T-helper 2 cell treated with Interferon-gamma antibody and Interleukin-4, amounts not matched to agents 5 μg/mL and 100 μg/mL, for 36 hours (primary cell): ENCODE results near the gene SULF2.

Source experiments
- DNase-seq: peaks from one replicate; pipeline ENCODE4 v3.0.0; 2021; ENCODE audit warnings: low spot score
- H3K27ac Mint-ChIP-seq: one replicate; pipeline ENCODE4 v1.8.0; 2021; ENCODE audit warnings: mild to moderate bottlenecking, mixed read lengths
- H3K27me3 Mint-ChIP-seq: one replicate; pipeline ENCODE4 v1.8.0; 2021; ENCODE audit warnings: low read depth, mixed read lengths
- H3K36me3 Mint-ChIP-seq: one replicate; pipeline ENCODE4 v1.8.0; 2021; ENCODE audit warnings: low read depth, mixed read lengths
- H3K4me1 Mint-ChIP-seq: one replicate; pipeline ENCODE4 v1.8.0; 2021; ENCODE audit warnings: low read depth, mixed read lengths
- H3K4me3 Mint-ChIP-seq: one replicate; pipeline ENCODE4 v1.8.0; 2022; ENCODE audit warnings: mild to moderate bottlenecking, moderate library complexity, mixed read lengths
- H3K9me3 Mint-ChIP-seq: one replicate; pipeline ENCODE4 v1.8.0; 2021; ENCODE audit warnings: mixed read lengths

The SULF2 gene

DNA sequence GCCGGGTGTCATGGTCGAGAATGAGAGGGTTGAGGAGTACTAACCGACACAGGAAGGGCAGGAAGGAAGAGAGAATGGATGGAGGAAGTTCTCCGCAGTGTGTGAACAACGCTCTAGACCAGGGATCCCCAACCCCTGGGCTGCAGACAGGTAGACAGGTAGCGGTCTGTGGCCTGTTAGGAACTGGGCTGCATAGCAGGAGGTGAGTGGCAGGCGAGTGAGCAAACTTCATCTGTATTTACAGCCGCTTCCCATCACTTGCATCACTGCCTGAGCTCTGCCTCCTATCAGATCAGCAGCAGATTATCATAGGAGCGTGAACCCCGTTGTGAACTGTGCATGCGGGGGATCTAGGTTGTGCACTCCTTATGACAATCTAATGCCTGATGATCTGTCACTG lies 62.0 kb downstream of the SULF2 start:
- Mint-ChIP-seq H3K27ac (no peak overlapping the region), H3K27me3 (no peaks in the 10 kb centered on the region), H3K4me3 (no peak overlapping the region), H3K4me1 (peaks cover 37% of the 10 kb centered on the region), H3K36me3 (peaks cover 6% of the 10 kb centered on the region), H3K9me3 (no peaks in the 10 kb centered on the region)
- DNase-seq: no peak

DNA sequence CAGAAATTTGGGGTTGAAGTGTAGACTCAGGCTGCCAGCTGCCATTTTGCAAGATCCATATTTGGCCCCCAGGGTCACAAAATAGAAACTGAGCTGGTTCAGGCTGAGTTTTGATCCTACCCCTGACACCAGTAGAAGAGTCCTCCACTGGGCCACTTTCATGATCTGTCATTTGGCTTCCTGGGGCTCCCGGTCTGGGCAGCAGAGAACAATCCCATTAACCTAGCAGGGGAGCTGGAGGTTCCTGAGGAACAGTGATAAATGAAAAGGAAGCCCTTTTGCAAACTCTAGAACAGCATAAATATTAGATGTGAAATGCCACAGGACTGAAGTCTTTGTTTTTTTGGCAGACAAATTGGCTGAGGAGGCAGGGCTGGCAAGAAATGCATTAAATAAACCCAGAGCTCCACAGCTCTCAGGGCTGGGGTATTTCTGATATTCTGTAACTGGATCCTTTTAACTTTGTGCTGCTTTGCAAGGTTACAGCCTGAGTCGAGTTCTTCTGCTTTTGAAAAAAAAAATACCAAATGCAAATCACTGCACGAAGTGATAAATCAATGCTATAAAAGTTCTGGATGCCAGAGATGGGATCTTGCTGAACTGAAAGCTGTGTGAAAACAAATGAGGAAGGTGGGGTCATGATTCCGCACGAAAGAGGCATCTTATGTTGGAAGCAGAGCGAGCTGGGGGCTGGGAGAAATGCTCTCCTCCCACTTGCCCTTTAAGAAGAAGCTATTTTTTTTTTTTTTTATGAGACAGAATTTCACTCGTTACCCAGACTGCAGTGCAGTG lies 64.4 kb downstream of the SULF2 start:
- H3K27ac Mint-ChIP-seq: no peak overlapping the region

DNA sequence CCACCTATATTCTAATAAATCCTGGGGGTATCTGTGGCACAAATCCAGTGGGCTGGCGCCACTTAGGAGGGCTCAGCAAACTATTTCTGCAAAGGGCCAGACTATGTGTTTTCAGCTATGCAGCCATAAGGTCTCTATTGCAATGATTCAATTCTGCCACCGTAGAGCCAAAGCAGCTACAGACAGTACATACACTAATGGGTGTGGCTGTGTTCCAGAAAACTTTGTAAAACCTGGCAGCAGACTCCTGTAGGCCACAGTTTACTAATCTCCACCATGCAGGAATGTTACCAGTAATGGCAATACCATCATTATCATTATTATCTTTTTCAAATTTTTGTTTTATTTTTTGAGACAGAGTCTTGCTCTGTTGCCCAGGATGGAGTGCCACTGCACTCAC lies 65.7 kb downstream of the SULF2 start:
- Mint-ChIP-seq H3K36me3 (no peaks in the 10 kb centered on the region), H3K27ac (no peak overlapping the region), H3K27me3 (peaks cover 3% of the 10 kb centered on the region), H3K4me1 (peaks cover 5% of the 10 kb centered on the region), H3K4me3 (no peak overlapping the region), H3K9me3 (no peaks in the 10 kb centered on the region)
- DNase-seq: no peak

More for the DNA sequence above, 64.4 kb downstream of the SULF2 start:
- Mint-ChIP-seq H3K27me3 (no peaks in the 10 kb centered on the region), H3K9me3 (no peaks in the 10 kb centered on the region), H3K4me1 (peaks cover 14% of the 10 kb centered on the region), H3K36me3 (no peaks in the 10 kb centered on the region), H3K4me3 (no peak overlapping the region)
- no peak for DNase-seq

DNA sequence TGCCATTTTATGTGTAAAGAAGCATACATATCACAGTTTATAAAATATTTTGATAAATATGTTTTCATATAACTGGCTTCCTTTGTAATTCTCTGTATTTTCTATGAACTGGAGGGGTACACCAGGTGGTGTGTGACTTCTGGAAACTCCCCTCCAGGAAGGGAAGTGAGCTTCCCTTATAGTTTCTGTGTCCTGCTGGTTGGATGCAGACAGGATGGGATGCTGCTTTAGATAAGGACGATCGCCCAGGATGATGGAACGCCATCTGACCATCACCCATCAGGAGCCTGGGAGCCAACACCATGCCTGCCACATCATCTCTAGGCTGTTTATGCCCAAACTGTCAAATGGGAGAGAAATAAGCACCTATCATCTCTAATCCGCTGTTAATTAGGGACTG lies 66.1 kb downstream of the SULF2 start:
- H3K4me3 Mint-ChIP-seq: no peak overlapping the region
- peaks cover 3% of the 10 kb centered on the region for H3K4me1 Mint-ChIP-seq
- H3K27me3 Mint-ChIP-seq: peaks cover 3% of the 10 kb centered on the region
- H3K36me3 Mint-ChIP-seq: no peaks in the 10 kb centered on the region
- no peaks in the 10 kb centered on the region for H3K9me3 Mint-ChIP-seq
- no peak overlapping the region for H3K27ac Mint-ChIP-seq
- DNase-seq: no peak

DNA sequence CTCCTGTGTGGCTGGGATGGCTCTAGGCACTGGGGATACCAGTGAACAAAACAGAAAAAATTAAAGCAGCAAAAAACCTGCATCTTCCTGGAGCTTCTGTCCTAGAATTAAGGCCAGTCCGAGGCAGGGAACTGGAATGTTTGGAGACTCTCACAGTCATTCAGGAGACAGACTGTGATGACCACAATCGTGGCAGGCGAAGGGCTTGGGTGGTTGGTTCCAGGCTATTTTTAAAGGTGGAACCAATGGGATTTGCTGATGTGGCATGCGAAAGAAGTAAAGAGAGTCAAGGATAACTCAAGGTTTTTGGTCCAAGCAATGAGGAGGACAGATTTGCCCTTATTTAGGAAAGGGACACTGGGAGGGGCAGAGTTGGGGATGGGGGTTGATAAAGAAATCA lies 66.9 kb downstream of the SULF2 start:
- H3K27ac Mint-ChIP-seq: no peak overlapping the region

DNA sequence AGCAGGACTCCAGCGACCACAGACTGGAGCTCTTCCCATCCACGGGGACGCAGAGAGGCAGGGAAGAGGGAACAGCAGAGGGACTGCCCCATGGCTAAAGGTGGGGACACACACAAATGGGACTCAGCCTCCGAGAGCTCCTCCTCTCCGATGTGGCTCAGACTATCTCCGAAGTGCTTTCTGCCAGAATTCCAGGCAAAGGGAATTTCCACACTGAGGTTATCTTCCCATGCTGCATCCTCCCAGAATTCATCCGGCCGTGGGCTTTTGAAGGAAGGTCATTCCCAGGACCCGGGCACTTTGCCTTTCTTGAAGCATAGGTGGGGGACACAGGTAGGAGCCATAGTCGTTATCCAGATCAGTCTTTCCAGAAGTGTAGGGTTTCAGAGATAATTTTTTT lies 67.9 kb downstream of the SULF2 start:
- Mint-ChIP-seq H3K4me3 (no peak overlapping the region), H3K27me3 (peaks cover 3% of the 10 kb centered on the region), H3K4me1 (no peaks in the 10 kb centered on the region), H3K36me3 (no peaks in the 10 kb centered on the region), H3K27ac (no peak overlapping the region), H3K9me3 (no peaks in the 10 kb centered on the region)
- DNase-seq: no peak

More for the DNA sequence above, 66.9 kb downstream of the SULF2 start:
- Mint-ChIP-seq H3K36me3 (no peaks in the 10 kb centered on the region), H3K9me3 (no peaks in the 10 kb centered on the region), H3K4me1 (peaks cover 3% of the 10 kb centered on the region), H3K4me3 (no peak overlapping the region), H3K27me3 (peaks cover 3% of the 10 kb centered on the region)
- DNase-seq: no peak

DNA sequence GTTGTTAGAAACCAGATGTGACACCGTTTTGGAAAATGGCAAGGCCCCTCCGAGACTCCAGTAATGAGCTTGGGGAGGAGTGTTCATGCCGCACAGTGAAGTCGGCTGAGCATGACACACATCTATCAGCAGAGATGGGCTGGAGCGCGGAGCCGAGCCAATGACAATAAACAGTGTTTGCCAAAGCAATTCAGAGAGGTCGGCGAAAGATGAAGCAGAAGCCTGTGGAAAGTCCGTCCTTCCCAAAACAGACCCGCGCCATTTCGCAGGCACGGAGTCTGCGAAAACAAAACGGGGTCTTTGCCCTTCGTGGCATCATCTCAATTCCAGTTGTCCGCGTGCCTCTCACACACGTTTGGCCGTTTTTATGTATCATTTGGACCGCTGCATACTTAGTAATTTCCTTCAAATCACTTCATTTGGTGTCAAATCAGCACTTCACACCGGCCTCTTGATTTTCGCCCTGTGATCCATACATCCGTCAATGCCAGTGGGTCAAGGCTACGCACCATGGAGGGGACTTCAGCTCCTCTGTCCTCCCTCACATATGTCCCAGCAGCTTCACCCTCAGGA lies 71.3 kb downstream of the SULF2 start:
- no peak for DNase-seq
- no peak overlapping the region for H3K4me3 Mint-ChIP-seq
- H3K4me1 Mint-ChIP-seq: no peaks in the 10 kb centered on the region
- H3K27me3 Mint-ChIP-seq: peaks cover 6% of the 10 kb centered on the region
- H3K9me3 Mint-ChIP-seq: no peaks in the 10 kb centered on the region
- H3K36me3 Mint-ChIP-seq: no peaks in the 10 kb centered on the region
- no peak overlapping the region for H3K27ac Mint-ChIP-seq

DNA sequence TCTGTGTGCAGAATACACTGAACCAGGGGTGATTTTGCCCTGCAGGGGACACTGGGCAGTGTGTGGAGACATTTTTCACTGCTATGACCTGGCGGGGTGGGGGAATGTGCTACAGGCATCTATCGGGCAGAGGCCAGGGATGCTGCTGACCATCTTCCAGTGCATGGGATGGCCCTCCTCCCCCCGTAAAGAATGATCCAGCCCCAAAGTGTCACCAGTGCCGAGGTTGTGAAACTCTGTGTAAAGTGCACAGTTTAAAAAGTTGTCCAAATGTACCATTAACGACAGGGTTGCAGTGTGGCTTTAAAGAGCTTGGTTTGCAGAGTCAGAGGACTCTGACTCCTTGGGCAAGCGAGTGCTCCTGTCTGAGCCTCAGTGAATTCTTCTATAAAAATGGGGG lies 72.1 kb downstream of the SULF2 start:
- Mint-ChIP-seq H3K4me1 (no peaks in the 10 kb centered on the region), H3K36me3 (no peaks in the 10 kb centered on the region), H3K9me3 (no peaks in the 10 kb centered on the region), H3K27ac (no peak overlapping the region), H3K27me3 (peaks cover 8% of the 10 kb centered on the region), H3K4me3 (no peak overlapping the region)
- DNase-seq: no peak

DNA sequence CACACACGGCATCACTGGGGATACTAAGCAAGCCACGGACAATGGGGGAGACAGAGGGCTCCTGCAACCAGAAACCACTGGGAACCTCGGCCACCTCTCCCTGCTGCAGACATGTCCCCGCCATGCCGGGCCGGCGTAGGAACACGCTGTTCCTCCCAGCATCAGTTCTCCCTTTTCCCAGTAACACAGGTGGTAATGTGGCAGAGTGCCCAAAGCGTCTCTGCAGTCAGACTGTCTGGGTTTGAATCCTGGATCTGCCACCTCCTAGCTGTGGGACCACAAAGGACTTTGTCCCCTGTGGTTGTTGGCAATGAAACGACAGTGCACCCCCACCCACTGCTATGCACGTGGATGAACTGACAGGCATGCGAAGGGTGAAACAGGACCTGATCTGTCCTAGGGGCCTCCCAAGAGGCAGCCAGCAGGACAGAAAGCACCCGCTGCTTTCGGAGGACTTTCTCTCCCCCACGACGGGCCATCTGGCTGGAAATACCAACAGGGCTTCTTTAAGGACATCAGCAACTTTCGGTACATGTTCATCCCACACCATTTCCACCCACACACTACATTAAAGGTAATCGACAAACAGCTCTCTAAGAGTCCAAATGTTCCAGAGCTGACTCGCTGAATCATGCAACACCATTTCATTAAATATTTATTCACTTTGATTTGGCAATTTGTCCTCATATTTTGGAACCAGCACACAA lies 74.1 kb downstream of the SULF2 start:
- no peaks in the 10 kb centered on the region for H3K9me3 Mint-ChIP-seq
- H3K4me1 Mint-ChIP-seq: no peaks in the 10 kb centered on the region
- no peaks in the 10 kb centered on the region for H3K36me3 Mint-ChIP-seq
- DNase-seq: no peak
- H3K27ac Mint-ChIP-seq: no peak overlapping the region
- H3K4me3 Mint-ChIP-seq: no peak overlapping the region
- peaks cover 11% of the 10 kb centered on the region for H3K27me3 Mint-ChIP-seq

DNA sequence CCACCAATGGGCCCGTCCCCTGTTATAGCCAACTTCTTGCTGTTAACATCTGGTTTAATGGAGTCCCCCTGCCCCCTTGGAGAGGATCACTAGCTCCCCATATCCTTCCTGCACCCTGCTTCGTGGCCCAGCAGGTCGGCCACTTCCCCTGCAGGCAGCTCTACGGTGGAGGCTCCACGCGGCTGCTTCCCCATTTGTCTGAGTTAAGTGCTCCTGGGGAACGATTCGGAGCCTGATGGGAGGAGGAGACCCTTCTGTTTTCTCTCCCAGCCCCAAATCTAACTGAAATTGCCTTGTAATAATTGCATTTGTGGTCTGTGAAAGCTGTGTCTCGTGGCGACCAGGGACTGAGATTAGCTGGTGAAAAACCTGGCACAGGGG lies 74.6 kb downstream of the SULF2 start:
- H3K4me3 Mint-ChIP-seq: no peak overlapping the region
- peaks cover 11% of the 10 kb centered on the region for H3K27me3 Mint-ChIP-seq
- no peak for DNase-seq
- H3K9me3 Mint-ChIP-seq: no peaks in the 10 kb centered on the region
- no peaks in the 10 kb centered on the region for H3K4me1 Mint-ChIP-seq
- H3K27ac Mint-ChIP-seq: no peak overlapping the region
- H3K36me3 Mint-ChIP-seq: no peaks in the 10 kb centered on the region

DNA sequence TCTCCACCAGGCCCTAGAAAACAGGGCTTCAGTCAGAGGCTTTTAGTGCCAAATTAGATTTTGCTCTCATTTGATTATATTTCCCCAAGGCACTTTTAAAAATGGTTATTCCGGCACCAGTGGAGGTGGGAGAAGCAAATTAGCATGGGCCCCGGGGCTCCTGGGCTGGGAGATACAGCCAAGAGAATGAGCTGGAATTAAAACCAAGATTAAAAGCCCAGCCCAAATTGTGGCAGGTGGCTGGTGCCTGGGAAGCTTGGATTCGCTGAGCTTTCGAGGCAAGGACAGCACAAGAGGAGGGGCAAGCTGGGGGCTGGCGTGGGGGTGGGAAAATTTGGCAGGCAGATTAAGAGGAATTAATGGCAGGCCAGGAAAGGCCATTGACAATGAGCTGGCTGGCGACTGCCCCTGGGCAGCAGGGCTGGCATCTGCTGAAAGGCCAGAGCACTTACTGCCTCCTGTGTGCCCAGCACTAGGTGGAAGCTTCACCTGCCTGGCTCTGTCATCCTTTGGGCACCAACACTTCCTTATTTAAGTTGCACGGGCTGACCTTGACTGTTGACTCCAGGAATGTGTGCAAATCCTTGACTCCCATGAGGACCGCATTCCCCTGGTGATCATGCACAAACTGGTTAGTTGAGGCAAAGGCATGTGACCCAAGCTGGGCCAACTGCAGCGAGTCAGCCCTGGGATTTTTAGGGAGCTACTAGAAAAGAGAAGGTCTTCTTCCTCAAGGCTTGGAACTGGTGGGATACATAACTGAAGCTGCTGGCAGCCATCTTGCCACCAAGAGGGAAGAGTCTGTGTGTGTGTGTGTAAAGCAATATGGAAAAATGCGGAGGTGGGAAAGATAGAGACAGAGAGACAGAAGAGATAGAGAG lies 76.1 kb downstream of the SULF2 start:
- H3K4me3 Mint-ChIP-seq: no peak overlapping the region
- H3K4me1 Mint-ChIP-seq: no peaks in the 10 kb centered on the region
- no peak for DNase-seq
- H3K27me3 Mint-ChIP-seq: peaks cover 10% of the 10 kb centered on the region
- no peak overlapping the region for H3K27ac Mint-ChIP-seq
- no peaks in the 10 kb centered on the region for H3K9me3 Mint-ChIP-seq
- no peaks in the 10 kb centered on the region for H3K36me3 Mint-ChIP-seq

DNA sequence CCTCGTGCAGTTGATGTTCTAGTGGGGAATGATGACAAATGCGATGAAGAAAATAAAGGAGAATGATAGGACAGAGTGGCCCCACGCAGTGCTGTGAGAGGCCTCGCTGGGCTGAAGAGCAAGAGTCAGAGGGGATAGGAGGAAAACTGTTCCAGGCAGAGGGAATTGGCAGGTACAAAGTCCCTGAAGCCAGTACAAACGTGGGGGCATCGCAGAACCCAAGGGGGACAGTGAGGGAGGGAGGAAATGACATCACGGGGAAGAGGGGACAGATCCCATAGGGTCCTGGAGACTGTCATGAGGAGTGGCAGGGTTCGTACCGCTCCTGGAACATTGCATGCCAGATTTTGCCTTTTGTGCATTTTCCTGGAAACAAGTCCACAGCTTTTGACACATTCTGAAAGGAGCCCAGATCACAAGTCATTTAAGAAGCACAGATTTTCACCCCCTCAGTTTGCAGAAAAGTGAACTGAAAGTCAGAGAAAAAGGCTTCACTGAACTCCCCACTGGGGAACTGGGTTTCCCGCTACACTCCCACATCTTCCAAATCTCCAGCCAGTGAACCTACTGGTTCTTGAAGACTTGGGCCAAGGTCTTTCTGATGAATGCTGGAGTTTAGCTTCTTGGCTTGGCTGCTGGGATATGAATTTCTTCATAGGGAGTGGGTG lies 77.0 kb downstream of the SULF2 start:
- Mint-ChIP-seq H3K27ac (no peak overlapping the region), H3K27me3 (peaks cover 10% of the 10 kb centered on the region), H3K36me3 (no peaks in the 10 kb centered on the region), H3K9me3 (no peaks in the 10 kb centered on the region), H3K4me3 (no peak overlapping the region), H3K4me1 (no peaks in the 10 kb centered on the region)
- DNase-seq: no peak

DNA sequence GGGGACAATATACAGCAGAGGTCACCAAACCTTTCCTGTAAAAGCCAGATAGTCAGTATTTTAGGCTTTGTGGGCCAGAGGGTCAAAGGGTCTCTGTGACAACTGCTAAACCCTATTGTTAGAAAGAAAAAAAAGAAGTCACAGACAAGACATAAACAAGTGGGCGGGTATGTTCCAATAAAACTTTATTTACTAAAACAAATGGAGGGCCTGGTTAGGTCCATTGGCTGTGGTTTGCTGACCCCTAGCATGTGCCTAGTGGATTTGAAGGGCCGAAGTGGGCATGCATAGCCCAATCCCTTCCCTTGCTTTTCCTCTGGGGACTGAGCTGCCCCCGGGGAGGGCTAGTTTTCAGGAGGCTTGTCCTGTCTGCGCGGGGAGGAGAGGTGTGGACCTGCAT lies 78.9 kb downstream of the SULF2 start:
- no peaks in the 10 kb centered on the region for H3K9me3 Mint-ChIP-seq
- H3K4me1 Mint-ChIP-seq: no peaks in the 10 kb centered on the region
- no peak for DNase-seq
- H3K36me3 Mint-ChIP-seq: no peaks in the 10 kb centered on the region
- H3K27me3 Mint-ChIP-seq: peaks cover 10% of the 10 kb centered on the region
- H3K27ac Mint-ChIP-seq: no peak overlapping the region
- no peak overlapping the region for H3K4me3 Mint-ChIP-seq
